Stimulated activated CD8-positive, alpha-beta memory T cell treated with anti-CD3 and anti-CD28 coated beads, Interleukin-4, amount 100 ng/mL, for 24 hours (primary cell): ENCODE measurements around the gene NT5C1A.

Experiments
- DNase-seq: peaks from one replicate; pipeline ENCODE4 v3.0.0-alpha.2; 2020; ENCODE audit warnings: low read depth

NT5C1A gene

DNA sequence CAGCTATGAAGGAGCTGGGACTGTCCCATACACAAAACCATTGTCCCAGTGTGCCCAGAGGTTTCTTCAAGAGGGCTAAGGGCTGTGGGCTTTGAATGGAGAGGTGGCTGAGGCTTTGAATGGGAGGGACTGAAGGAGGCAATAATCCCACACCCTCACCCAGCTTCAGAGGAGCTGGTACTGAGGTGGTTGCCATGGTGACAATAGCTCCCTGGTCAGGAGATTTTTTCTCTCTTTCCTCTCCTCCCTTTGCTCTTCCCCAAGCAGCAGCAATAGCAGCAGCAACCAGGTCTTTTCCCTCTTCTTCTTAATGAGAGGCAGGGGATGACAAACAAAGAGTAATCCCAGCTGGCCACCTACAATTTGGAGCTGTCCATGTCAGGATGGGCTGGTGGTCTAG, 17.7 kb upstream of the NT5C1A start:
- DNase-seq = no peak

DNA sequence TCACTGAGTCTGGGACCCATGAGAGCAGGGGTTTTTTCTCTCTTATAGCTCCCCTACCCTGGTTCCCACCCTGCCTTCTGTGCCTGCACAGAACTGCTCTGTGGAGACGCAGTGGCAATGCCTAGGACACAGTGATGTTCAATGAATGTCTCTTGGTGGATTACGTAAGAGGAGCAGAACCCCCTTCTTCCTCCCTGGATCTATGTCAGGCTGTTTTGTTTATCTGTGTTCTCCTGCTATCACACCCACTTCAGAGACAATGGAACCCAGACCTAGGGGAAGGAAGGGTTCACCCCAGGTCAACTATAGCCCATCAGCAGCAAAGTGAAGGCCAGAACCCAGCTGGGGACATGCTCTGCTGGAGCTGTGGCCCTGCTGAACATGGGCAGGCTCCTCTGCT, 17.3 kb upstream of the NT5C1A start:
- no peak for DNase-seq

DNA sequence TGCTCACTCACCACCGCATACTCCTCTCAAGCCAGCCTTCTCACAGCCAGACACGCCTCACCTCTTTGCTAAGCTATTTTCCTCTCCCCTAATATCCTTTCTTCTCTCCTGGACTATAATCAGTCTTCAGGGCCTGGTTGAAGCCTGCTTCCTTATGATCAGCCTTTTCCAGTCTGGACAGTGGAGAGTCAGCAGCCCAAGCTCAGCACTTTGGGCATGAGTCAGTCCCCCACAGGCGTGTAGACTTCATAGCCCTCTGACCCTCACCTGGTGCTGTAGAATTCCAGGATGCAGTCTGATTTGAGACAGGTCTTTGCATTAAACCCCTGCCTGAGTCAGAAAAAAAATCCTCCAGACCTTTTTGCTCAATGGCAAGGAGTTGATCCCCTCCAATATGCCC, 16.8 kb upstream of the NT5C1A start:
- no peak for DNase-seq

DNA sequence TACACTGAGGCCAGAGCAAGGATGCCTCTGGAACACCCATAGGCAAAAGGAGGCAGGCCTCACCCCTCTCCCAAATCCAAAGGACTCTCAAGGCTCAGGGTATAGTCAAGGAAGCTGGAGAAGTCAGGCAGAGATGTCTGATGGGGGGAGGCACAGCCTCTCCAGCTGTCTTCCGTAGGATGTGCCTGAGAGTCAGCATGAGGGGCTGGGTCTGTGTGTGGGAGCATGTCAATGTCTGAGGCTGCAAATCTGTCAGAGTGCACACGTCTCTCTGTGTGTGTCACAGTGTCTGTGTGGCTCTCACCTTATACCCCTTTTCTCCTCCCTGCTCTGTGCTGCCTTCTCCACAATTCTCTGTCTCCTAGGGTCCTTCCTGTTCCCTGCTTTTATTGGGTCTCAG, 15.3 kb upstream of the NT5C1A start:
- DNase-seq = no peak

DNA sequence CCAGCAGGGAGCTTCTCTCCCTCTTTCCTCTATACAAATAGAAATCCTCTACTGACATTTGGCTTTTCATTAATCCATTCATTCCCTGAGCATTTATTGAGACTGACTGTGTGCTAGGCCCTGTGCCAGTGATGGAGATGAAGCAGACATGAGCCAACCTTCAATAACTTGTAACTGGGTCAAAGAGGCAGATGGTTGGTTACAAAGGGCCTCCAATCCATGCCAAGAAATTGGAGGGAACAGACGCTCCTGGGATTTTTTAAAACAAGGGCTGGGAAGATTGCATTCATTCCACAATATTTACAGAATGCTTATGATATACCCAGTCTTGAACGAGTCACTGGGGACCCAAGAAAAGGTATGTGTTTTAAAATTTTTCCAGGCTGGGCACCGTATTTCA, 13.2 kb upstream of the NT5C1A start:
- no peak for DNase-seq

DNA sequence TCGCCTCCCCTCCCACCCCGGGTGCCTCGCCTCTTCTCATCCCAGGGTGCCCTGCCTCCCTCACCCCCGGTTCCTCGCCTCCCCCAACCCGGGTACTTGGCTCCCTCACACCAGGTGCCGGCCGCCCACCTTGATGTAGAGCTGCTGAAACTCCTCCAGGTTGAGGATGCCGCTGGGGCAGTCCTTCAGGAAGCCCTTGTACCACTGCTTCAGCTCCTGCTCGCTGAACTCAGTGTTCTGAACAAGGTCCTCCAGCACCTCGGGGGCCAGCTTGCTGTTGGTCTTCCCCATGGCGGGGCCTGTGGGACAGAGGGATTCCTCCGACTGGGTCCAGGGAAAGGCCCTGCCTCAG, 12.4 kb upstream of the NT5C1A start:
- DNase-seq = no peak

DNA sequence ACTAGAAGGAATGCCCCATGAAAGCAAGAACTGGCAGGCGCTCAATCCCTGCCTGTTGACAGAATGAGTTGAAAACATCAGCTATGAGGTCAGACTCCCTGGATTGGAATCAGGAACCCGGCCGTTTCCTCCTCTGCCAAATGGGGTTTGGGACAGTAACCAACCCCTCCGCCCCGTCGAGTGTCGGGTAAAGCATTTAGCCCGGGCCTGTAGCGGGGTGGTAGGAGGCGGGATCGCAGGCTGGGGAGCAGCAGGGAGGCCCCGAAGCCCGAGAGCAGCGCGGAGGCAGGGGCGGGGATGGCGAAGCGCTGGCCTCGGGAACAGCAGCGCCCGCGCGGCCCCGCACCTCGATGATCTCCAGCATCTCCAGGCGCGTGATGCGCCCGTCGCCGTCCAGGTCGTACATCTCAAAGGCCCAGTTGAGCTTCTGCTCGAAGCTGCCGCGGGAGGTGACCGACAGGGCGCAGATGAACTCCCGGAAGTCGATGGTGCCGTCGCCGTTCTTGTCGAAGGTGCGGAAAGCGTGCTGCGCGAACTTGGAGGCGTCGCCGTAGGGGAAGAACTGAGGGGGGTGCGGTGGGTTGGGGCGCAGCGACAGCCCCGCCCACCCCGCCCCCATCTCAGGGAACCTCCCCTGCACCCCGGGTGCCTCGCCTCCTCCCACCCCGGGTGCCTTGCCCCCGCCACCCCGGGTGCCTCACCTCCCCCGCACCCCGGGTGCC, 11.8 kb upstream of the NT5C1A start:
- no peak for DNase-seq

DNA sequence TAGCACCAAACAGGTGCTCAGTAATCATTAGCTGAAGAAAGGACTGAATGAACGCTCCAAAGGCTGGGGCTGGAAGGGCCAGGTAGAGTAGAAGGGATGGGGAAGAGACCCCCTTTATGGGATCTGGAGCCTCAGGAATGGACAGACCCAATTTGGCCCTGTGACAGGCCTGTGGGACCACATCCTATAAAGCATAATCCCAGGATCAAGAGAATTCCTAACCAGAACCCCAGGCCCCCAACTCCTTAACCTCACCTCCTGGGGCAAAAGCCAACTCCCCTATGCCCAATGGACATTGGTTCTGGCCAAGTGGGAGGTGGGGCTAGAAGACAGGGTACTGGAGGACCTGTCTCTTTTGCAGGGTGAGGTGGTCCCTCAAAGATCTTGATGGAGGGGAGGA, 10.1 kb upstream of the NT5C1A start:
- DNase-seq = no peak

DNA sequence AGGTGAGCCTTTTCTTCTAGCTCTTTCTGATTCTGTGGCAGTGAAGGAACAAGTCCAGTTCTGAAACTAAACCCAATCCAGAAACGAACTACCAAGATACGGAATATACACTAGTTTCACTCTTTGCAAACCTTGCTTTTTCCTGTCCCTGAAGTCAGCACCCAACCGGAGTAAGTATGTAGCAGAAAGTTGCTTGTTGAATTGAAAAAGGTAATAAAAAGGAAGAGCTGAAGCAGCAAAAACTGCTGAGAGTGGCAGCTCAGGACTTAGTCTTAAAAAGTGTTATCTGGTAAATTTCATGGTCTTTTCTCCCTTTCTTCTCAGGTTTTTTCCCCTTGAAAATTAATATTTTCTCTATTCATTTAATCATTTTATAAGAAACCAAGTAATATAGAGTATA, 9.4 kb upstream of the NT5C1A start:
- DNase-seq = no peak

DNA sequence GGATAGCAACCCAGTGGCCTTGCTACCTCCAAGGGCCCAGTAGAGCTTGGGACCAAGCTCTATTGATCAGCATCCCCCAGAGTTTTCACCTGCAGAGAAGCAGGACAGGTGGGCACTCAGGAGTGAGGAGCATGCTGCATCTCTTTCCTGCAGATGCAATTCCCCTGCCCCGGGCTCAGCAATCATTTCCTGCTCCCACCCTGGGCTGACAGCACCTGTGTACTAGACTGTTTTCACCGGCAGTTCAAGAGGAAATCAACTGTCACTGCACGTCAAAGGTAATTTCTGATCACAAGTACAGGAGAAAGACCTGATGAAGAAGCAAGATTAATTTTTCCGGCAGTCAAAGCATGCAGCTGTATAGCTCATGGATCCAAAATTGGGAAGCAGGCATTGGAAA, 8.8 kb upstream of the NT5C1A start:
- DNase-seq = no peak

DNA sequence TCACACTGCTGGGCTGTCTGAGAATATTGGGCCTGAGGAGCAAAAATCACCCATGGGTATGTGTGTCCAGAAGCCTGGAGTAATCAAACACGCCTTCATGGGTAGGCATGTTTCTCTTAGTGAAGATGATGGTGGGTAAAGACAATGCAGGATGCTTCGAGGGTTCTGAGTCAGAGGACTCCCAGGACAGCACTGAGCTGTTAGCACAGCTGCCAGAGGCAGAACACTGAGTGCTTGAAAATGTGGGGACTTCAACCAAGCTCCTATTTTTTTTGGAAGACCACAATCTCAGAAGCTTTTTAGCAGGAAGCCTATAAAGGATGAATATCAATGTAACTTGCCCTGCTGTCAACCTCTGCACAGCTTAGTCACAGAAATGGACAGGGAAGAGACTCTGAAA, 7.9 kb upstream of the NT5C1A start:
- DNase-seq = no peak

DNA sequence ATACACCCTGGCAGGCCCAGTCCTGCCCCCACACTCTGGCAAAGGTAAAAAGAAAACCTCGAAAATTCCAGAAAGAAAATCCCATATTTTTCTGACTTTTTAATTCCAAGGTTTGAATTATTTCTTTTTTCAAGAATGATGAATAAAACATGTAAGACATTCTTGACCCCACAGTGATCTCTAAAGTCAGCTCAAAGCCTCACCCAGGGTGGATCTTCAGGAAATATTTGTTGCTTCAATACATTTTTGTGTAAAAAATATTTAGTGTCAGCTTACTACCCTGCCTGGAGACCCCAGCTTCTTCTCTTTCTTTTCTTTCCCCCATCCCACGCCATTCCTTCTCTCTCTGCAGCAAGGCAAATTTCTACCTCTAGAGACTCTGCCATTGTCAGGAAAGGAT, 7.0 kb upstream of the NT5C1A start:
- DNase-seq = no peak

DNA sequence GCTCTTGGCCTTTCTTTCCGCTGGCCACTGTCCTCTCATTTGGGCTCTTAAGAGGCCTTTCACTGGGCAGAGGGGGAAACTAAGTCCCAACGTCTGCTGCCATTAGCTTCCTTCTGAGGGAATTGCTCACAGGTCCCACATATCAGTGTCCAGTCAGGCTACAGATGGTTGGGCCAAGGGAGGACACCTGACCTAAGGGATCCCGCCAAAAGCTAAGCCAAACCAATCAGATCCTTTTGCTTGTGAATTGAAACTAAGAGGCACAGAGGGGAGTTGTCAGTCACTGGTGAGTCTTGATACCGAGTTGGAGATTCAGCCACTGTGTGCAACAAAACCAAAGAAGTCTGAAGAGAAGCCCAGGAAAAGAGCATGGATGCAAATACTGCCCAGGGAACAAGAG, 5.7 kb upstream of the NT5C1A start:
- no peak for DNase-seq

DNA sequence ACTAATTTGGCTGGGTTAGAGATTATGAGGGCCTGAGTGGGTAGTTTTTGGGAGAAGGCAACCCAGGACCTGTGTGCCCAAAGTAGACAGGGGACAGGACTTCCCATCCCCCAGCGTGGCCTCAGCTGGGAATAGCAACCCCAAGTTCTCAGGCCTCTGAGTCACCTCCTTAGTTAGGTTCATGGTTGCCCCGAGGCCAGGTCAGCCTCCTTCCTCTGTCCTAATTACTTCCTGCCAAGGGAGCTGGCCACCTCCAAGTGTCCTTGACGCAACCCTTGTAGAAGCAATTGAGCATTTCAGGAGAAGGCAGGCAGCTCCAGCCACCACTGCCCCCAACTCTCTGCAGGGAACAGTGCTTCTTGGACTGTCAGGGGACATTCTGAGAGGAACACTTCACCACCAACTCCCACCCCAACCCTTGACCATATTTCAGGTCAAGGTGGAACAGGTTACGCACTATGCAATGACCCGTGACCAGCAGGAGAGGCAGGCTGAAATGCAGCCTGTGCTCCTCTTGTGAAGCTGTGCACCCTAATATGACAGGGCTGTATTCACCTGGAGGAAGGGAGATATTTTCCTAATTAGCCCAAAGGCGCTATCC, 5.1 kb upstream of the NT5C1A start:
- no peak for DNase-seq

DNA sequence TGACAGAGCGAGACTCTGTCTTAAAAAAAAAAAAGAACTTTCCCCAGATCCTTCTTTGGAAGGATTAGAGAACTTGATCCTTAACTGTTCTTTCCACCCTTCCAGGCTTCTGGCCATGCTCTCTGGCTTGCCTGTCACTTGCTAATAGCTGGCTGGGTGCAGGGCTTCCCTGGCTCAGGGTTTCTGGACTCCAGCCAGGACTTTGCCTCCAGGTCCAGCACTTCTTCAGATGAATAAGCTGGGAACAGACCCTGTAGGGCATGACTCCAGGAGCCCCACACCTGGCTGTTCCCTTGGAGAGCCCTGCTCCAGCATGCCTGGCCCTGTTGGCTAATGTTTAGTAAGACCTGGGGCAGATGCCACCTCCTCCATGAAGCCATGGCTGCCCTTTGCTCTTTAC, 3.3 kb upstream of the NT5C1A start:
- DNase-seq = no peak

DNA sequence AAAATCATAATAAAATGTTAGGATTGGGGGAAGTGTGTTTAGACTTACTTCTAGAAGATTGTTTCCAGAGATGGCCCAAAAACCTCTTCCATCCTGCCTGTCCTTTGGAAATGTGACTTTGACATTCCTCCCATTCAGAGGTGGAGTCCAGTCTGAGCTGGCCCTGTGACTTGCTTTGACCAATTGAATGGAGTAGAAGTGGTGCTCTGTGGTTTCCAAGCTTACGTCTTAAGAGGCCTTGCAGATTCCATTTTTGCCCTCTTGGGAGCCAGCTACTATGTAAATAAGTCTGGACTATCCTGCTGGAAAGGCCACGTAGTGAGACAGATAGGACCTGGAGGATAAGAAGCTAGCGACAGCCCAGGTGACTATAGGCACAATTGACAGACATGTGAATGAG, 1.3 kb upstream of the NT5C1A start:
- DNase-seq = no peak

DNA sequence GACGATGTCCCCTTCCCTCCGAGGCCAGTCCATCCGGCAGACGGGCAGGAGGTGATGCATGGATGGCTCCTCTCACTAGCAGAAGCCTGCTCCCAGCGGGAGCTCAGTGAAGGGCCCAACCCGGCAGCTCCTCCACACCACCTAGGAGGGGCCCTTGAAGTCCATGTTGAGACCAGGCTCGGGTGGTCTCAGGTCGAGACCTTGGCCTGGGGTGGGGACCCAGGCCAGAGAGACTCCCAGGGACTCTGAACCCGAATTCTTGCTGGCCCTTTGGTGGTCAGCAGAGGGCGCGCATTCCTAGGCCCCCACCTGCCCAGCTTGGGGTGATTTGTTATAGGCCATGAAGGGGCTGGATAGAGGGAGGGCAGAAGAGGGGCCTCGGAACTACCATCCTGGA, 642 bp upstream of the NT5C1A start:
- no peak for DNase-seq

DNA sequence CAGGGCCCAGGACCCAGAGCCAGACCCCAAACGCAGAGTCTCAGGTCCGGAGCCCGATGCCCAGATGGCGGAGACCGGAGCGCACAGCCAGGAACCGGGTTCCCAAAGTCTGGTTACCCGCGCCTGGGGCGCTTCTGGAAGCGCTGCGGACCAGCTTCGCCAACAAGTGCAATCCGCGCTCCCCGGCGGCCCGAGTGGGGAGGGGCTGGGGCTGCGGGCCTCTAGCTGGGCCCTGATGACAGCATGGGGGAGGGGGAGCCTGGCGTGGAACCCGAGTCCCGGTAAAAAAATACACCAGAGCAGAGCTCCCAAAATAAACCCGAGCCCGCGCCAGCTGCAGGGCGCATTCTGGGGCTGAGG, 494 bp downstream of the NT5C1A start:
- no peak for DNase-seq

DNA sequence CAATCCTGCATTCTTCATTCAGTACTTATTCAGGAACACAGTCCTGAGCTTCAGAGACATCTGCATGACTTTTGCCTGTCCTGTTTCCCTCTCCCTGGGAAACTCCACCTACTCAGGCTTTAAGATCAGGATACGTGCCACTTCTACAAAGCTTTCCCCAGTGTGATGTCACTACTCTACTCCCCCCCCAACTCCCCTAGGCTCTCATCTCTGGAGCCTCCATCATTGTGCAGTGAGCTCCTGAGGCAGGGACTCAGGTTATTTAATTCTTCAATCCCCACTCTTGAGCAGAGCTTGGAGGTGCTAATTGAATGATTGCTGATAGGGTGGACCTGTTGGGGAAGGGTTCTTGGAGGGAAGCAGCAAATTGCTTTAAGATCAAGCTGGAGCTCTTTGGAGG, 1.2 kb downstream of the NT5C1A start:
- no peak for DNase-seq

DNA sequence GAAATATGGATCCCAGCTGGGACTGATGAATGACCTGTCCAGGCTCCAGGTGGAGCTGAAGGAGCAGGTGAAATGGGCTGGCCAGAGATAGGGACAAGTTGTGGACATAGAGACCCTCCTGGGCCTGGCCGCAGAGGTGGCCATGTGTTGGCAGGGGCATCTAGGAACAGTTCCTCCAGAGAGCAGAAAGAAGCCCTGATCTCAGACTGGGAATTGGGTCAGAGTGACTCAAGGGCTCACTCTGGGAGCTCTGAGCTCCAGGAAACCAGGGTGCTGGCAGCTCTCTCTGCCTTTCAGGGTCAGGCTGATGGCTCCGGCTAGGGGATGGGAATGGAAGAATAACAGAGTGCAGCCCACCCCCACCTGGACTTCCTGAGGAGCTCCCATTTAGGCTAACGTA, 3.0 kb downstream of the NT5C1A start:
- no peak for DNase-seq

DNA sequence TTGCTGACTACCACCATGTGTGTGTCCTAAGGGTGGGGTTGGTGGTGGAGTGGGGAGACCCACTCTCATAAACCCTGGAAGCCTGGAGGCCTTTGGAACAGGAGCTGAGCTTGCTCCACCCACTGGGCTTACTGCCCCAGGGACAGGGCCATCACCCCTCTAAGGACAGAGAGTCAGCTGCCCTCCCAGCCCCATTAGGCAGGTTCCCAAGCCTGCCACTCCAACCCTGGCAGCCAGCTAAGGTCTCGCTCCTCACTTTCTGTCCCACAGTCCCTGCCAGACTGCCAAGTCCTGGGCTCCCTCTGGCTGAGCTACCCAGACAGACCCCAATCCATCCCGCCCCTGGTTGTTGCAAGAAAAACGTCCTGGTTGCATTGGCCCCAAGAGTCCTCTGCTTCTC, 3.8 kb downstream of the NT5C1A start:
- no peak for DNase-seq

DNA sequence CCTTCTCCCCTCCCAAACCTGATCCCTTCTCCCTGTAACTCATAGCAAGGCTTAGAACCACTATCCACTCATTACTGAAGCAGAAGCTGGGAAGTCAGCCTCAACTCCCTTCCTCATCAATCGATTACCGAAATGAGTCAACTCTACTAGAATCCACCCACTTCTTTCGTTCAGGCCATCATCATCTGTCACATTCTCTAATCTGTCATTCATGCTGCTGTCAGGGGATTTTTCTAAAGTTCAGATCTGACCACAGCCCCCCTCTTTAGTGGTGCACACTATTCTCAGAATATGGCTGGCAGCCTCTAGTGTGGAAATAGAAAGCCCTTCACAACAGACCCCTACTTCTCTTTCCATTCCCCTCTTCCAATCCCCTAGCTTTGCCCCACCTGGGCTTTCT, 5.1 kb downstream of the NT5C1A start:
- DNase-seq = no peak

DNA sequence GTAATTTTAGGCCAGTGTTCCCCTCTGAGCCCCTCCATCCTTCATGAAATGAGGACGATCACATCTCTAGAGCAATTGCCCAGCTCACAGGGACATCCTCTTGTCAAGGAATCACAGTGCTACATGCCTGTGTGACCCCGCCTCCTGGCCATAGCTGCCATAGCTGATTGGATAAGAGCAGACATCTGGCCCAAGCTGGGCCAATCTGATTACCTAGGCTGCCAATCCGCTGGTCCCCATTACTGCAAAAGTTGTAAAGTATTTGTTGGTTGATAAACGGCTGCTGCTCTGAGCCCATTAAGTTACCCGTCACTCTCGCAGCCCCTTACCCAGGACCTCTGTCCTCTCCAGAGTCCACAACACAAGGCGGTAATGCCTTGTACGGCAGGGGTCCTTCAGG, 8.3 kb downstream of the NT5C1A start:
- no peak for DNase-seq

DNA sequence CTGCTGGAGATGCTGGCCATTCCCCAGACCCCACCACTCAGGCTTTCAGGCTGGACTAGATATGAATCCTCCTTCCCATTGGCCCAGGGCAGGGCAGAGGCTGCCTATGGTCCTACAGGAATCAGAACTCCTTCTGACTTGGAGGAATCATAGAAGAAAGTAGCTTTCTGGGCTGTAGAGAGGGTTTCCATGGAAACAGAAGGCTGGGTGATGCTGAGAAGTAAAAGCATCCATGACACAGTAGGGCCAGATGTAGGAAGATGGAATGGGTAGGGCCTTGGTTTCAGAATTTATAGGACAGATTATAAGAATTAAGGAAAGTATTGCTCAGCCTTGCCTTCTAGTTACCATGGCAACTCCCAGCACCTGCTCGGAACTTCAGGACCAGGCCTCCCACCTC, 9.0 kb downstream of the NT5C1A start:
- no peak for DNase-seq

DNA sequence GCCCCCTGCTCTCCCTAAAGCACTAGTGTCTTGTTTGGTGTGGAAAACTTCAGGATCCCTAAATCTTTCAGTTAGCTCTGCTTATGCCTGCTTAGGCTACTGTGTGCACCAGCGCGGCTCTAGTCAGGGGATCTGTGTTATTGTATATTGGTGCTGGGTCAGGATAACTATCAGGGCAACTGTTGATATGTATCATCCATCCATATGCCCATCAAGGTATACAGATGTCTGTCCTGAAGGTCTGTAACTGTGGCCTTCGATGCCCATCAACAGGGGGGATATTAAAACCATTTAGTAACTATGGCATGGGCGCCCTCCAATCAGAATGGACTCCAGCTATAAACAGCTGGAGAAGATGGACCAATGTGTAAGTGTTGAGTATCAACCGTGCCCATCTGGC, 12.4 kb downstream of the NT5C1A start:
- no peak for DNase-seq
